IMR-90 (cell line): Measurements from ENCODE around the gene PPRC1. TPM values are rescaled to one million over a fixed set of nuclear protein-coding genes. Genes with fewer than 3 reads are reported as not detected.

Experiments
- ATAC-seq: fragments of 200-7000 bp; cut with Tn5 transposase; 2 replicates; pipeline ENCODE4 v1.9.1; 2020; ENCODE audit warnings: low read depth, mild to moderate bottlenecking, moderate library complexity
- BruUV-seq: library from RNA; stranded (reverse); fragments of 400-500 nt; replicated peaks from 2 replicates; lab custom pipeline; 2021; lab: Mats Ljungman, UMichigan
- CTCF ChIA-PET: fragments of 300-600 bp; formaldehyde crosslinking; extraction: SDS; loops from one replicate; lab custom pipeline; 2021; ENCODE audit warnings: antibody characterized with exemption; lab: Yijun Ruan, JAX
- POLR2A ChIA-PET: fragments of 300-600 bp; sonication (Branson Sonifier 250); formaldehyde crosslinking; loops from one replicate; lab custom pipeline; 2022; ENCODE audit warnings: antibody characterized with exemption; ENCODE audit not compliant: unreplicated experiment; lab: Charles Lee
- DNase-seq: peaks from one replicate; pipeline ENCODE4 v3.0.0; 2013
- H2AFZ ChIP-seq: replicated peaks from 2 replicates; pipeline ENCODE3; 2013; ENCODE audit warnings: low read length, mild to moderate bottlenecking; ENCODE audit not compliant: poor library complexity
- H2AK5ac ChIP-seq: 2 replicates; pipeline ENCODE4 v1.6.1; 2013; ENCODE audit warnings: low read depth, low read length, inconsistent platforms
- H2AK9ac ChIP-seq: replicated peaks from 2 replicates; pipeline ENCODE3; 2013; ENCODE audit warnings: mild to moderate bottlenecking, low read depth, low read length, moderate library complexity; ENCODE audit not compliant: poor library complexity
- H2BK120ac ChIP-seq: 2 replicates; pipeline ENCODE4 v1.6.1; 2013; ENCODE audit warnings: low read depth, low read length, inconsistent platforms
- H2BK15ac ChIP-seq: 3 replicates; pipeline ENCODE4 v1.6.1; 2013; ENCODE audit warnings: low read depth, low read length, inconsistent platforms
- H2BK20ac ChIP-seq: 2 replicates; pipeline ENCODE4 v1.6.1; 2013; ENCODE audit warnings: low read depth, mild to moderate bottlenecking, inconsistent platforms, low read length, moderate library complexity
- H2BK5ac ChIP-seq: 2 replicates; pipeline ENCODE4 v1.6.1; 2013; ENCODE audit warnings: mild to moderate bottlenecking, low read depth, low read length, inconsistent platforms; ENCODE audit not compliant: poor library complexity, severe bottlenecking
- H3K14ac ChIP-seq: replicated peaks from 2 replicates; pipeline ENCODE4 v1.6.1; 2013; ENCODE audit warnings: low read depth, low read length, inconsistent platforms
- H3K18ac ChIP-seq: 2 replicates; pipeline ENCODE4 v1.6.1; 2013; ENCODE audit warnings: low read depth, low read length, control low read depth
- H3K23ac ChIP-seq: 2 replicates; pipeline ENCODE4 v1.6.1; 2013; ENCODE audit warnings: low read depth, low read length, inconsistent platforms
- H3K27ac ChIP-seq: 2 replicates; pipeline ENCODE4 v1.5.1; 2013; ENCODE audit warnings: mild to moderate bottlenecking, control low read depth, low read length; ENCODE audit not compliant: insufficient read depth
- H3K27me3 ChIP-seq: 2 replicates; pipeline ENCODE4 v1.6.1; 2013; ENCODE audit warnings: low read length; ENCODE audit not compliant: control insufficient read depth, insufficient read depth
- H3K36me3 ChIP-seq: 2 replicates; pipeline ENCODE4 v1.6.1; 2013; ENCODE audit warnings: low read length, mixed read lengths; ENCODE audit not compliant: control insufficient read depth, insufficient read depth
- H3K4ac ChIP-seq: 2 replicates; pipeline ENCODE4 v1.6.1; 2013; ENCODE audit warnings: low read depth, low read length, inconsistent platforms
- H3K4me1 ChIP-seq: 2 replicates; pipeline ENCODE4 v1.6.1; 2013; ENCODE audit warnings: low read length, mixed read lengths; ENCODE audit not compliant: control insufficient read depth, insufficient read depth
- H3K4me2 ChIP-seq: 2 replicates; pipeline ENCODE4 v1.6.1; 2013; ENCODE audit warnings: low read depth, mild to moderate bottlenecking, control low read depth, low read length, moderate library complexity
- H3K4me3 ChIP-seq: 2 replicates; pipeline ENCODE4 v1.5.1; 2013; ENCODE audit warnings: low read depth, mild to moderate bottlenecking, control low read depth, low read length, moderate library complexity; ENCODE audit not compliant: insufficient read depth
- H3K56ac ChIP-seq: 2 replicates; pipeline ENCODE4 v1.6.1; 2013; ENCODE audit warnings: low read length, inconsistent platforms; ENCODE audit not compliant: insufficient read depth; ENCODE audit errors: extremely low read depth
- H3K79me1 ChIP-seq, 2 experiments: 2 replicates each; pipeline ENCODE4 v1.6.1; 2013; ENCODE audit warnings: low read length in 2 of 2, inconsistent platforms in 1 of 2, low read depth in 1 of 2
- H3K9ac ChIP-seq: 2 replicates; pipeline ENCODE4 v1.6.1; 2013; ENCODE audit warnings: low read depth, low read length, control low read depth
- H3K9me1 ChIP-seq: 2 replicates; pipeline ENCODE4 v1.6.1; 2013; ENCODE audit warnings: low read length, inconsistent platforms; ENCODE audit not compliant: insufficient read depth
- H3K9me3 ChIP-seq: 2 replicates; pipeline ENCODE4 v1.6.1; 2013; ENCODE audit warnings: low read length; ENCODE audit not compliant: control insufficient read depth, insufficient read depth
- H4K20me1 ChIP-seq: 2 replicates; pipeline ENCODE4 v1.6.1; 2013; ENCODE audit warnings: low read length, inconsistent platforms; ENCODE audit not compliant: insufficient read depth
- H4K5ac ChIP-seq: 2 replicates; pipeline ENCODE4 v1.6.1; 2013; ENCODE audit warnings: mild to moderate bottlenecking, low read depth, low read length, control low read depth
- H4K8ac ChIP-seq, 2 experiments: 2 replicates each; pipeline ENCODE4 v1.6.1; 2013; ENCODE audit warnings: low read depth in 2 of 2, low read length in 2 of 2, control low read depth in 1 of 2, inconsistent platforms in 1 of 2
- H4K91ac ChIP-seq: 2 replicates; pipeline ENCODE4 v1.6.1; 2013; ENCODE audit warnings: low read depth, low read length, inconsistent platforms; ENCODE audit not compliant: insufficient read depth
- BHLHE40 ChIP-seq: fragments of 150-350 bp; IDR thresholded peaks from 2 replicates; pipeline ENCODE4 v1.6.1; 2016; ENCODE audit warnings: mild to moderate bottlenecking, low read depth, low read length
- CEBPB ChIP-seq: IDR thresholded peaks from 2 replicates; pipeline ENCODE4 v1.6.1; 2012; ENCODE audit warnings: low read depth, low read length, improper control_type of control experiment
- CHD1 ChIP-seq: IDR thresholded peaks from 2 replicates; pipeline ENCODE4 v1.6.1; 2012; ENCODE audit warnings: low read depth, low read length, improper control_type of control experiment
- CTCF ChIP-seq: conservative IDR thresholded peaks from 2 replicates; pipeline ENCODE4 v1.5.1; 2012; ENCODE audit warnings: mild to moderate bottlenecking, low read depth, low read length, improper control_type of control experiment
- ELK1 ChIP-seq: fragments of 150-350 bp; IDR thresholded peaks from 2 replicates; pipeline ENCODE4 v1.6.1; 2016; ENCODE audit warnings: low read depth, mild to moderate bottlenecking, low read length, moderate library complexity, borderline replicate concordance
- FOS ChIP-seq: fragments of 150-350 bp; IDR thresholded peaks from 2 replicates; pipeline ENCODE4 v1.6.1; 2016; ENCODE audit warnings: low read depth, low read length
- MAFK ChIP-seq: IDR thresholded peaks from 2 replicates; pipeline ENCODE4 v1.6.1; 2012; ENCODE audit warnings: low read depth, low read length, improper control_type of control experiment
- MAZ ChIP-seq: IDR thresholded peaks from 2 replicates; pipeline ENCODE4 v1.6.1; 2012; ENCODE audit warnings: low read depth, mild to moderate bottlenecking, low read length, improper control_type of control experiment, moderate library complexity, borderline replicate concordance
- MXI1 ChIP-seq: IDR thresholded peaks from 2 replicates; pipeline ENCODE4 v1.6.1; 2012; ENCODE audit warnings: low read depth, mild to moderate bottlenecking, low read length, moderate library complexity, borderline replicate concordance
- NFE2L2 ChIP-seq: fragments of 150-350 bp; IDR thresholded peaks from 2 replicates; pipeline ENCODE4 v1.6.1; 2016; ENCODE audit warnings: low read depth, mild to moderate bottlenecking, low read length
- POLR2A ChIP-seq: IDR thresholded peaks from 2 replicates; pipeline ENCODE4 v1.6.1; 2012; ENCODE audit warnings: mild to moderate bottlenecking, low read depth, low read length
- RAD21 ChIP-seq: IDR thresholded peaks from 2 replicates; pipeline ENCODE4 v1.6.1; 2012; ENCODE audit warnings: low read length, improper control_type of control experiment
- RCOR1 ChIP-seq: IDR thresholded peaks from 2 replicates; pipeline ENCODE4 v1.6.1; 2012; ENCODE audit warnings: mild to moderate bottlenecking, low read length, improper control_type of control experiment; ENCODE audit not compliant: insufficient replicate concordance
- RFX5 ChIP-seq: IDR thresholded peaks from 2 replicates; pipeline ENCODE4 v1.8.0; 2012; ENCODE audit warnings: low read depth, mild to moderate bottlenecking, low read length, moderate library complexity
- SMC3 ChIP-seq: fragments of 150-350 bp; IDR thresholded peaks from 2 replicates; pipeline ENCODE4 v1.6.1; 2016; ENCODE audit warnings: low read depth, mild to moderate bottlenecking, antibody characterized with exemption, low read length, moderate library complexity
- USF2 ChIP-seq: fragments of 150-350 bp; IDR thresholded peaks from 2 replicates; pipeline ENCODE4 v1.6.1; 2017; ENCODE audit warnings: mild to moderate bottlenecking, antibody characterized with exemption, low read length, low read depth
- WGBS, 2 experiments: methylation state at CpG; one replicate each; pipeline versions ENCODE4 v1.1.5 to v1.1.7; 2013; ENCODE audit warnings: missing lambda C conversion rate in 2 of 2; ENCODE audit not compliant: insufficient read length in 1 of 2; ENCODE audit errors: extremely low coverage in 2 of 2; 5-methylcytosine and 5-hydroxymethylcytosine counted together
- dilution Hi-C: fragments of 300-500 bp; cut with HindIII; formaldehyde crosslinking; loops from one replicate; pipeline ENCODE4 v1.14.3; 2018; ENCODE audit warnings: low sequenced_read_pairs; ENCODE audit not compliant: unreplicated experiment
- in situ Hi-C: fragments of 300-500 bp; cut with MboI; formaldehyde crosslinking; loops from 3 replicates; pipeline ENCODE4 v1.14.3; 2019; ENCODE audit warnings: low sequenced_read_pairs, inconsistent platforms, mixed read lengths
- intact Hi-C: fragments of 100-400 bp; cut with micrococcal nuclease; formaldehyde crosslinking; loops from 2 replicates; pipeline ENCODE4 v1.10.0; 2022
- polyA plus RNA-seq, 3 experiments: library from polyadenylated mRNA; depleted of rRNA; stranded (reverse); fragments of >200 nt; gene quantifications; 2 replicates each; pipeline ENCODE4 v1.2.3, GENCODE V29; 2012; ENCODE audit warnings: low replicate concordance in 1 of 3
- total RNA-seq: library from RNA; depleted of rRNA; stranded (reverse); fragments of >200 nt; gene quantifications from 2 replicates; pipeline ENCODE4 v1.2.3, GENCODE V29; 2012

The PPRC1 gene
- total and polyA plus RNA-seq, 2 of the 4 experiments (the other 2 are of a cell fraction): 11.8 to 38.7 TPM

GRCh38 chr10:102188298-102188940 lies 55.6 kb downstream of the PPRC1 start:
- H3K4me1 ChIP-seq: no peaks in the 10 kb centered on the region
- no peak overlapping the region for H3K14ac ChIP-seq
- no peaks in the 10 kb centered on the region for H3K79me1 ChIP-seq
- no peak overlapping the region for H3K23ac ChIP-seq
- ATAC-seq (no peak), DNase-seq (no peak)
- CTCF ChIA-PET: interaction anchor here (1.3 kb wide), 1 partner anchor 19 kb away, joined by 4 read pairs; no protein-coding TSS in a partner anchor
- no peak overlapping the region for H4K5ac ChIP-seq
- no peaks in the 10 kb centered on the region for H4K20me1 ChIP-seq
- H3K27me3 ChIP-seq: peaks cover 7% of the 10 kb centered on the region
- H2AK9ac ChIP-seq: no peak overlapping the region
- no peak overlapping the region for H3K4me3 ChIP-seq
- intact Hi-C loops: loop anchor here (5.0 kb wide), 1 partner anchor 34 kb away; no protein-coding TSS in a partner anchor
- H2BK120ac ChIP-seq: no peak overlapping the region
- no peak overlapping the region for H3K18ac ChIP-seq
- H2AFZ ChIP-seq: peak overlapping the region; percentile 58
- H3K9me1 ChIP-seq: no peaks in the 10 kb centered on the region
- no peak overlapping the region for H4K8ac ChIP-seq
- H3K36me3 ChIP-seq: no peaks in the 10 kb centered on the region
- H3K4me2 ChIP-seq: no peak overlapping the region
- no peak overlapping the region for H2BK5ac ChIP-seq
- TF ChIP-seq MAZ (no peak), CHD1 (no peak), RFX5 (no peak), MXI1 (no peak), CEBPB (no peak), MAFK (no peak), FOS (no peak), ELK1 (no peak), RCOR1 (no peak), POLR2A (no peak), USF2 (no peak), BHLHE40 (no peak), CTCF (no peak), RAD21 (no peak), NFE2L2 (no peak), SMC3 (no peak)
- no peak overlapping the region for H2BK20ac ChIP-seq
- no peak overlapping the region for H3K27ac ChIP-seq
- 83% methylated on average over 1 of the region's 3 CpGs; no CpG with 5 or more reads in 1 of the 2 experiments for WGBS, 2 experiments
- H3K56ac ChIP-seq: no peak overlapping the region
- no peak overlapping the region for H4K91ac ChIP-seq
- H2AK5ac ChIP-seq: no peak overlapping the region
- no peak overlapping the region for H2BK15ac ChIP-seq
- dilution Hi-C loops: no loop called here
- POLR2A ChIA-PET: no interaction called here
- no peak overlapping the region for H3K4ac ChIP-seq
- in situ Hi-C loops: no loop called here
- BruUV-seq: no TSS peak
- H3K9ac ChIP-seq: no peak overlapping the region
- peaks cover 16% of the 10 kb centered on the region for H3K9me3 ChIP-seq
